H1 (cell line): ENCODE data around the gene MYOM1. TPM values are rescaled to one million over a fixed set of nuclear protein-coding genes. Genes with fewer than 3 reads are reported as not detected.

Source experiments
- CTCF ChIA-PET: fragments of 300-600 bp; sonication (Branson Sonifier 250); formaldehyde crosslinking; loops from one replicate; lab custom pipeline; 2021; ENCODE audit not compliant: partially characterized antibody; lab: Charles Lee
- POLR2A ChIA-PET: fragments of 300-600 bp; sonication (Branson Sonifier 250); formaldehyde crosslinking; loops from one replicate; lab custom pipeline; 2021; ENCODE audit warnings: inconsistent platforms; ENCODE audit not compliant: partially characterized antibody; lab: Charles Lee
- DNase-seq, 2 experiments: peaks; one replicate each; pipeline versions ENCODE4 v3.0.0 to v3.0.0-alpha.2; 2010 to 2022; ENCODE audit warnings: low spot score in 2 of 2, low read depth in 1 of 2, mixed read lengths in 1 of 2
- FAIRE-seq: peaks from 2 replicates; lab custom pipeline; 2011; peaks lifted over from hg19 to GRCh38; lab: Jason Lieb, UNC
- H2AFZ ChIP-seq: 2 replicates; pipeline ENCODE4 v1.8.1; 2012; ENCODE audit warnings: low read length, inconsistent platforms
- H2AK5ac ChIP-seq: 2 replicates; pipeline ENCODE4 v1.6.1; 2013; ENCODE audit warnings: low read depth, low read length
- H2BK120ac ChIP-seq: replicated peaks from 2 replicates; pipeline ENCODE3; 2013; ENCODE audit warnings: low read depth, low read length, inconsistent platforms
- H2BK12ac ChIP-seq: 2 replicates; pipeline ENCODE4 v1.6.1; 2013; ENCODE audit warnings: low read depth, low read length
- H2BK15ac ChIP-seq: 2 replicates; pipeline ENCODE4 v1.6.1; 2013; ENCODE audit warnings: low read length
- H2BK20ac ChIP-seq: 2 replicates; pipeline ENCODE4 v1.6.1; 2013; ENCODE audit warnings: low read length
- H2BK5ac ChIP-seq: 2 replicates; pipeline ENCODE4 v1.6.1; 2013; ENCODE audit warnings: low read depth, low read length
- H3K14ac ChIP-seq: 2 replicates; pipeline ENCODE4 v1.6.1; 2013; ENCODE audit warnings: inconsistent platforms; ENCODE audit not compliant: insufficient read length
- H3K18ac ChIP-seq: 2 replicates; pipeline ENCODE4 v1.6.1; 2013; ENCODE audit warnings: low read length; ENCODE audit errors: extremely low read depth
- H3K23ac ChIP-seq: 2 replicates; pipeline ENCODE4 v1.6.1; 2013; ENCODE audit warnings: inconsistent platforms; ENCODE audit not compliant: insufficient read length
- H3K23me2 ChIP-seq: 2 replicates; pipeline ENCODE4 v1.6.1; 2013; ENCODE audit warnings: low read depth, low read length
- H3K27ac ChIP-seq: 2 replicates; pipeline ENCODE4 v1.6.1; 2011; ENCODE audit warnings: low read depth, low read length, inconsistent platforms
- H3K27me3 ChIP-seq, 4 experiments: replicated peaks in 1 of 4; 1 replicate in 1 of 4; 2 replicates in 3 of 4; pipeline versions ENCODE4 v1.6.1 to v1.8.1; 2011 to 2013; ENCODE audit warnings: low read length in 3 of 4, mild to moderate bottlenecking in 3 of 4, inconsistent platforms in 2 of 4, mixed read lengths in 2 of 4, moderate library complexity in 1 of 4; ENCODE audit not compliant: control insufficient read depth in 3 of 4, insufficient read depth in 3 of 4; ENCODE audit errors: extremely low read depth in 1 of 4
- H3K36me3 ChIP-seq, 4 experiments: 2 replicates each; pipeline versions ENCODE4 v1.6.1 to v1.8.1; 2011 to 2013; ENCODE audit warnings: mild to moderate bottlenecking in 4 of 4, low read length in 3 of 4, moderate library complexity in 2 of 4, control low read depth in 1 of 4, inconsistent platforms in 1 of 4; ENCODE audit not compliant: insufficient read depth in 4 of 4, control insufficient read depth in 2 of 4
- H3K4ac ChIP-seq: replicated peaks from 2 replicates; pipeline ENCODE3; 2013; ENCODE audit warnings: low read length, low read depth, mixed read lengths, inconsistent platforms; ENCODE audit not compliant: insufficient read length
- H3K4me1 ChIP-seq, 4 experiments: replicated peaks in 1 of 4; 1 replicate in 1 of 4; 2 replicates in 3 of 4; pipeline versions ENCODE4 v1.6.1 to v1.8.1; 2011 to 2013; ENCODE audit warnings: low read length in 3 of 4, inconsistent platforms in 2 of 4, mixed read lengths in 1 of 4; ENCODE audit not compliant: insufficient read depth in 4 of 4, control insufficient read depth in 3 of 4
- H3K4me2 ChIP-seq, 2 experiments: 2 replicates each; pipeline versions ENCODE4 v1.6.1 to v1.8.1; 2011 to 2013; ENCODE audit warnings: low read depth in 2 of 2, low read length in 2 of 2, control low read depth in 1 of 2, inconsistent platforms in 1 of 2, mild to moderate bottlenecking in 1 of 2; ENCODE audit not compliant: insufficient read depth in 1 of 2
- H3K4me3 ChIP-seq, 4 experiments: fragments of 200-600, 300-600 bp in 1 of 4; sonication (generic), shearing (Covaris generic), sonication (Bioruptor Twin) in 1 of 4; 2 replicates each; pipeline versions ENCODE4 v1.5.1 to v1.8.1; 2011 to 2016; ENCODE audit warnings: low read length in 4 of 4, low read depth in 3 of 4, control low read depth in 2 of 4, inconsistent platforms in 2 of 4, mild to moderate bottlenecking in 2 of 4, mixed read lengths in 1 of 4, moderate library complexity in 1 of 4; ENCODE audit not compliant: insufficient read depth in 2 of 4; ENCODE audit errors: extremely low read depth in 1 of 4
- H3K56ac ChIP-seq: replicated peaks from 2 replicates; pipeline ENCODE3; 2013; ENCODE audit warnings: low read depth, mild to moderate bottlenecking, mixed read lengths, low read length, inconsistent platforms; ENCODE audit not compliant: insufficient read length
- H3K79me1 ChIP-seq: 2 replicates; pipeline ENCODE4 v1.6.1; 2013; ENCODE audit warnings: low read depth, low read length, control low read depth
- H3K79me2 ChIP-seq, 2 experiments: 2 replicates each; pipeline versions ENCODE4 v1.6.1 to v1.8.1; 2012 to 2013; ENCODE audit warnings: low read length in 2 of 2, mild to moderate bottlenecking in 2 of 2, inconsistent platforms in 1 of 2; ENCODE audit not compliant: insufficient read depth in 2 of 2, control insufficient read depth in 1 of 2
- H3K9ac ChIP-seq, 4 experiments: replicated peaks in 1 of 4; 1 replicate in 1 of 4; 2 replicates in 3 of 4; pipeline versions ENCODE4 v1.6.1 to v1.8.1; 2011 to 2013; ENCODE audit warnings: low read depth in 3 of 4, low read length in 3 of 4, control low read depth in 2 of 4, mild to moderate bottlenecking in 2 of 4, moderate library complexity in 2 of 4, inconsistent platforms in 1 of 4; ENCODE audit errors: extremely low read depth in 1 of 4
- H3K9me3 ChIP-seq, 2 experiments: 2 replicates each; pipeline versions ENCODE4 v1.6.1 to v1.8.1; 2012 to 2013; ENCODE audit warnings: mild to moderate bottlenecking in 2 of 2, moderate library complexity in 2 of 2, control low read depth in 1 of 2, inconsistent platforms in 1 of 2, low read depth in 1 of 2, low read length in 1 of 2, mixed read lengths in 1 of 2; ENCODE audit not compliant: insufficient read depth in 2 of 2
- H4K20me1 ChIP-seq, 2 experiments: replicated peaks in 1 of 2; 2 replicates each; pipeline versions ENCODE3 to v1.8.1; 2011 to 2013; ENCODE audit warnings: inconsistent platforms in 2 of 2, low read length in 2 of 2, mild to moderate bottlenecking in 1 of 2; ENCODE audit not compliant: insufficient read depth in 2 of 2, control insufficient read depth in 1 of 2
- H4K5ac ChIP-seq: 2 replicates; pipeline ENCODE4 v1.6.1; 2013; ENCODE audit warnings: low read length, low read depth, mixed read lengths, inconsistent platforms; ENCODE audit not compliant: insufficient read length
- H4K8ac ChIP-seq: 2 replicates; pipeline ENCODE4 v1.8.0; 2013; ENCODE audit warnings: mild to moderate bottlenecking, moderate library complexity, low read length, inconsistent platforms; ENCODE audit not compliant: insufficient read depth; ENCODE audit errors: extremely low read depth
- H4K91ac ChIP-seq: replicated peaks from 2 replicates; pipeline ENCODE3; 2013; ENCODE audit warnings: low read length, mixed read lengths, inconsistent platforms; ENCODE audit not compliant: insufficient read length
- ASH2L ChIP-seq: fragments of 200-600, 300-600 bp; sonication (generic); IDR thresholded peaks from one replicate; pipeline ENCODE4 v1.7.1; 2017; ENCODE audit warnings: low read length
- CBX5 ChIP-seq: fragments of 300-800, 300-1000 bp; sonication (generic); IDR thresholded peaks from 2 replicates; pipeline ENCODE4 v1.7.1; 2016; ENCODE audit warnings: antibody characterized with exemption, low read length, low read depth
- CBX8 ChIP-seq: fragments of 300-800, 300-1000 bp; sonication (generic); IDR thresholded peaks from 2 replicates; pipeline ENCODE4 v1.7.1; 2016; ENCODE audit warnings: low read depth, low read length, borderline replicate concordance
- CHD1 ChIP-seq: IDR thresholded peaks from 2 replicates; pipeline ENCODE4 v1.6.1; 2012; ENCODE audit warnings: low read depth, low read length, improper control_type of control experiment
- CTBP2 ChIP-seq: IDR thresholded peaks from 2 replicates; pipeline ENCODE4 v1.7.0; 2011; ENCODE audit warnings: borderline replicate concordance, mild to moderate bottlenecking, moderate library complexity, mixed read lengths, low read length; ENCODE audit not compliant: insufficient read depth, insufficient read length
- FOSL1 ChIP-seq: IDR thresholded peaks from 2 replicates; pipeline ENCODE4 v1.6.1; 2011; ENCODE audit warnings: mild to moderate bottlenecking, low read depth, low read length, moderate library complexity; ENCODE audit not compliant: insufficient read depth
- GTF2F1 ChIP-seq: IDR thresholded peaks from 2 replicates; pipeline ENCODE4 v1.6.1; 2012; ENCODE audit warnings: low read depth, low read length, improper control_type of control experiment, borderline replicate concordance
- NRF1 ChIP-seq: IDR thresholded peaks from 2 replicates; pipeline ENCODE4 v1.6.1; 2011; ENCODE audit warnings: mild to moderate bottlenecking, low read depth, low read length, improper control_type of control experiment
- RFX5 ChIP-seq: IDR thresholded peaks from 2 replicates; pipeline ENCODE4 v1.6.1; 2011; ENCODE audit warnings: low read depth, low read length, improper control_type of control experiment, borderline replicate concordance
- SIN3A ChIP-seq, 2 experiments: IDR thresholded peaks in 1 of 2; conservative IDR thresholded peaks in 1 of 2; 2 replicates each; pipeline ENCODE4 v1.6.1; 2011 to 2012; ENCODE audit warnings: low read length in 2 of 2, improper control_type of control experiment in 1 of 2, low read depth in 1 of 2, mild to moderate bottlenecking in 1 of 2
- SIRT6 ChIP-seq: IDR thresholded peaks from one replicate; pipeline ENCODE4 v1.7.1; 2012; ENCODE audit warnings: low read length, inconsistent platforms
- SRF ChIP-seq: IDR thresholded peaks from 2 replicates; pipeline ENCODE4 v1.6.1; 2011; ENCODE audit warnings: mild to moderate bottlenecking, low read depth, low read length, moderate library complexity
- TBP ChIP-seq: IDR thresholded peaks from 2 replicates; pipeline ENCODE4 v1.6.1; 2011; ENCODE audit warnings: low read depth, low read length, improper control_type of control experiment
- YY1 ChIP-seq: IDR thresholded peaks from 2 replicates; pipeline ENCODE4 v1.6.1; 2011; ENCODE audit warnings: low read depth, mild to moderate bottlenecking, low read length
- WGBS, 2 experiments: shearing (Covaris generic) in 1 of 2; methylation state at CpG; one replicate each; pipeline versions ENCODE4 v1.1.6 to v1.1.7; 2013 to 2015; ENCODE audit warnings: low lambda C conversion rate in 2 of 2, mixed read lengths in 2 of 2, inconsistent platforms in 1 of 2, low coverage in 1 of 2, missing lambda C conversion rate in 1 of 2; ENCODE audit not compliant: insufficient replicate concordance in 2 of 2, insufficient coverage in 1 of 2, insufficient read length in 1 of 2; ENCODE audit errors: extremely low coverage in 1 of 2, missing lambda C conversion rate in 1 of 2; 5-methylcytosine and 5-hydroxymethylcytosine counted together
- polyA plus RNA-seq, 7 experiments: library from polyadenylated mRNA; depleted of rRNA in 3 of 7; stranded (reverse) in 5 of 7; unstranded in 2 of 7; fragments of >200 nt in 5 of 7; fragments of 200-250 nt in 2 of 7; gene quantifications; 1 replicate in 5 of 7; 2 replicates in 1 of 7; 4 replicates in 1 of 7; pipeline versions ENCODE4 v1.2.1 to v1.2.3, GENCODE V29; 2011 to 2013; ENCODE audit warnings: missing spikeins in 2 of 7, mixed read lengths in 2 of 7
- total RNA-seq: library from RNA; stranded (reverse); fragmentation: NEBNext Ultra II Directional; extraction: Animal tissue kit (Norgen Biotek cat#: 25700); gene quantifications from 2 replicates; pipeline ENCODE4 v1.2.1, GENCODE V29; 2021
- TF ChIP-seq, protein P1 (sequence below): IDR thresholded peaks from 2 replicates; pipeline ENCODE4 v1.6.1; 2011; ENCODE audit warnings: low read depth, mild to moderate bottlenecking, low read length; ENCODE audit not compliant: insufficient read depth

Gene MYOM1
- total and polyA plus RNA-seq, 2 of the 8 experiments (the other 6 are each of a cell fraction or from before 2014, with no cell fraction given) = 0.06 to 0.32 TPM

DNA sequence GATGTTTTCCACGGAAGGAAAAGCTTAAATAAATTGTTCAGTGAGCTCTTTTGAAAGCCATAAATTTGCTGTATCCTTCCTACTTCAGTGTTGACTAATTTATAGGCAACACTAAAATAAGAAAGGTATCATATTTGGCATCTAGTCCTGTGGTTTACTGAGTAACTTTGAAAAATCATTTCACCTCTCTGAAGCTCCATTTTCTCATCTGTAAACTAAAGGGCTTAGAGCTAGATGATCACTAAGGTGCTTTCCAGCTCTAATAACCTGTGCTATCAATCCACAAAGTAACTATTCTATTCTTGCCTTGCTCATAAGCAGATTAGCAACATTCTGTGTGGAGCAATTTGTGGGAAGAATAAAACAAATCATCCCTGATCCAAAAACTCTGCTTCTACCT lies 3.6 kb upstream of the MYOM1 start:
- Histone ChIP-seq H3K14ac (no peak overlapping the region), H2BK120ac (no peak overlapping the region), H3K4me2 (no peak overlapping the region), H3K27me3 (no peaks in the 10 kb centered on the region; a peak in 1 of 7 replicates), H2BK15ac (no peak overlapping the region), H2BK12ac (no peak overlapping the region), H3K23me2 (no peaks in the 10 kb centered on the region), H3K4me1 (peaks cover 0 to 4% (median 0%) of the 10 kb centered on the region in 4 experiments; a peak in 2 of 7 replicates), H3K9ac (no peak overlapping the region), H3K23ac (no peak overlapping the region), H4K5ac (no peak overlapping the region), H2BK5ac (no peak overlapping the region), H3K79me2 (no peaks in the 10 kb centered on the region), H2AFZ (no peak overlapping the region), H2AK5ac (no peak overlapping the region), H3K18ac (no peak overlapping the region), H3K27ac (no peak overlapping the region), H3K4ac (no peak overlapping the region), H3K56ac (no peak overlapping the region), H4K91ac (no peak overlapping the region), H4K8ac (no peak overlapping the region), H3K79me1 (no peaks in the 10 kb centered on the region), H3K4me3 (no peak overlapping the region), H4K20me1 (no peaks in the 10 kb centered on the region), H3K9me3 (no peaks in the 10 kb centered on the region), H3K36me3 (no peaks in the 10 kb centered on the region), H2BK20ac (no peak overlapping the region)
- FAIRE-seq (no peak), DNase-seq (no peak)
- POLR2A ChIA-PET = no interaction called here
- CTCF ChIA-PET = interaction anchor here (1.3 kb wide), 1 partner anchor 161 kb away, joined by 3 read pairs; no protein-coding TSS in a partner anchor
- WGBS, 2 experiments = 100% methylated on average over 1 of the region's 1 CpG; no CpG with 5 or more reads in 1 of the 2 experiments
- TF ChIP-seq SRF = no peak
- no peak for TF ChIP-seq NRF1
- no peak for TF ChIP-seq ASH2L
- TF ChIP-seq TBP = no peak
- no peak for TF ChIP-seq RFX5
- no peak for TF ChIP-seq SIN3A (conservative IDR thresholded peaks at IDR 0.05 in 1 of 2, IDR thresholded peaks at IDR 0.05 in 1 of 2; ENCODE audit: low read depth in 1 of 2, low read length in 2 of 2)
- TF ChIP-seq CBX5 = no peak
- no peak for TF ChIP-seq GTF2F1
- no peak for TF ChIP-seq CHD1
- no peak for TF ChIP-seq YY1
- no peak for TF ChIP-seq CBX8
- TF ChIP-seq FOSL1 = no peak
- no peak for TF ChIP-seq CTBP2
- TF ChIP-seq, protein P1, sequence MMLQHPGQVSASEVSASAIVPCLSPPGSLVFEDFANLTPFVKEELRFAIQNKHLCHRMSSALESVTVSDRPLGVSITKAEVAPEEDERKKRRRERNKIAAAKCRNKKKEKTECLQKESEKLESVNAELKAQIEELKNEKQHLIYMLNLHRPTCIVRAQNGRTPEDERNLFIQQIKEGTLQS = no peak
- no peak for TF ChIP-seq SIRT6
